ENCODE results near the gene MCC.

DNA sequence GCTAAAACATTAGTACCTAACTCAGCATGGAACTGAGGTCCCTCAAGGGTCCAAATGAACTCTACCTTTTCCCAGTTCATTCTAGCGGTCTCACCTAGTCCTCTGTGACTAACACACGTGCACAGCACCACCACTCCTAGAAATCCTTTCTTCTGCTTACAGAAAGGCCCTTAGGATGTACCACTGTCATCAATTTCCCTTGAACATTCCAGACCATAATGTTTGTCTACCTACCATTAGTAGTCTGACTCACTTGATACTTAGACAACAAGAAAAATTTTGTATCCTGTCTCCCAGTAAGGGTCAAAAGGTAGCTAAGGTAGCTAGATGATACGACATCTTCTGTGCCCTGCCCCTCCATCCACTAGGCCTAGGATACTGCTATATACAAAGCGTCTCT lies 220.0 kb downstream of the MCC start:
- TF ChIP-seq CTCF (conservative IDR thresholded peaks at IDR 0.05; ENCODE audit: low read depth, low read length) (no peak), EZH2 (IDR thresholded peaks at IDR 0.05; ENCODE audit: low read length, unreplicated experiment) (no peak)

All from PC-3 (cell line).